NCI-H2029 treated with DMSO at 0.1 percent for 48 hours (cell line): ENCODE data around the gene CNFN.
A peak's percentile ranks its signal among the peaks of the same experiment; 100 is the strongest.

Source experiments
- DNase-seq: peaks from one replicate; lab custom pipeline; 2025; lab: John Stamatoyannopoulos, UW

Gene CNFN

GRCh38 chr19:42374826-42375376 lies 15.2 kb downstream of the CNFN start:
- DNase-seq, result no peak

GRCh38 chr19:42370626-42371175 lies 19.4 kb downstream of the CNFN start:
- no peak for DNase-seq

GRCh38 chr19:42370068-42370520 lies 20.0 kb downstream of the CNFN start:
- no peak for DNase-seq

- DNase-seq, result no peak
These were observed 20.5 kb downstream of the CNFN start for GRCh38 chr19:42369433-42370067.

GRCh38 chr19:42368765-42369164 lies 21.3 kb downstream of the CNFN start:
- DNase-seq, result no peak

- DNase-seq, result no peak
These were observed 21.7 kb downstream of the CNFN start for GRCh38 chr19:42368360-42368759.

- no peak for DNase-seq
These were observed 22.2 kb downstream of the CNFN start for GRCh38 chr19:42367929-42368328.

GRCh38 chr19:42366673-42367072 lies 23.4 kb downstream of the CNFN start:
- DNase-seq, result no peak

GRCh38 chr19:42363614-42364346 lies 26.3 kb downstream of the CNFN start:
- no peak for DNase-seq

- DNase-seq, result no peak
These were observed 27.1 kb downstream of the CNFN start for GRCh38 chr19:42362891-42363440.

GRCh38 chr19:42362342-42362741 lies 27.8 kb downstream of the CNFN start:
- DNase-seq, result no peak

GRCh38 chr19:42361545-42361910 lies 28.6 kb downstream of the CNFN start:
- DNase-seq, result no peak

- no peak for DNase-seq
These were observed 29.1 kb downstream of the CNFN start for GRCh38 chr19:42360787-42361544.

GRCh38 chr19:42357290-42357689 lies 32.8 kb downstream of the CNFN start:
- DNase-seq, result no peak

- no peak for DNase-seq
These were observed 33.4 kb downstream of the CNFN start for GRCh38 chr19:42356686-42357085.

- no peak for DNase-seq
These were observed 34.2 kb downstream of the CNFN start for GRCh38 chr19:42355896-42356295.

GRCh38 chr19:42353341-42354015 lies 36.6 kb downstream of the CNFN start:
- DNase-seq, result no peak

- peak; percentile 31 for DNase-seq
These were observed 37.5 kb downstream of the CNFN start for GRCh38 chr19:42352301-42353259.

- DNase-seq, result peak; percentile 2
These were observed 38.9 kb downstream of the CNFN start for GRCh38 chr19:42351079-42351735.

- no peak for DNase-seq
These were observed 39.7 kb downstream of the CNFN start for GRCh38 chr19:42350417-42350816.
